ENCODE results near the gene BRICD5.
"Not testable (repeated sequence)": the region's sequence is repeated elsewhere in the genome, so short reads cannot be mapped to it uniquely, and the experiment has no call there.

BRICD5 gene

DNA sequence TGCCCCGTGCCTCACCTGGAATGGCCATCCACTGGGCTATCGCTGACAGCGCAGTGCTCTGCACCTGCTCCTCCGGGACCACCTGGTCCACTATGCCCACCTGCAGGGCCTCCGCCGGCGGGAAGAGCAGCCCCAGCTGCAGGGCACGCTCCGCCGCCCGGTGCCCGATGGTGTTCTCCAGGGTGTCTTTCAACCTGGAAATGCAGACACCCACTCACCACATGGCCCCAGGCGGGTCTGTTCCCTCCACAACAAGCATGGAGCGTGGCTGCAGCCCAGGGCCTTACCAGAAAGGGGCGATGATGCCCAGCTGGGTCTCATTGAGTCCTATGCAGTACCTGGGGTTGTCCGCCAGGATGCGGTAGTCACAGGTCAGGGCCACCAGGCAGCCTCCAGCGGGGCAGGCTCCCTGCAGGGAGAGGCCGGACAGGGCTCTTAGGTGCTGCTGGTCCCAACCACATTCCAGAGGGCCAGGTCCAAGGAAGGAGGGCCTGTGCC is 32.4 kb upstream of the BRICD5 start:
- TF ChIP-seq, protein P1, sequence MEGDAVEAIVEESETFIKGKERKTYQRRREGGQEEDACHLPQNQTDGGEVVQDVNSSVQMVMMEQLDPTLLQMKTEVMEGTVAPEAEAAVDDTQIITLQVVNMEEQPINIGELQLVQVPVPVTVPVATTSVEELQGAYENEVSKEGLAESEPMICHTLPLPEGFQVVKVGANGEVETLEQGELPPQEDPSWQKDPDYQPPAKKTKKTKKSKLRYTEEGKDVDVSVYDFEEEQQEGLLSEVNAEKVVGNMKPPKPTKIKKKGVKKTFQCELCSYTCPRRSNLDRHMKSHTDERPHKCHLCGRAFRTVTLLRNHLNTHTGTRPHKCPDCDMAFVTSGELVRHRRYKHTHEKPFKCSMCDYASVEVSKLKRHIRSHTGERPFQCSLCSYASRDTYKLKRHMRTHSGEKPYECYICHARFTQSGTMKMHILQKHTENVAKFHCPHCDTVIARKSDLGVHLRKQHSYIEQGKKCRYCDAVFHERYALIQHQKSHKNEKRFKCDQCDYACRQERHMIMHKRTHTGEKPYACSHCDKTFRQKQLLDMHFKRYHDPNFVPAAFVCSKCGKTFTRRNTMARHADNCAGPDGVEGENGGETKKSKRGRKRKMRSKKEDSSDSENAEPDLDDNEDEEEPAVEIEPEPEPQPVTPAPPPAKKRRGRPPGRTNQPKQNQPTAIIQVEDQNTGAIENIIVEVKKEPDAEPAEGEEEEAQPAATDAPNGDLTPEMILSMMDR (IDR thresholded peaks at IDR 0.05; ENCODE audit: low read depth, low read length) = no peak
- no peak for DNase-seq (ENCODE audit: low read depth, low spot score)
- in situ Hi-C loops (cut with HindIII; ENCODE audit: low sequenced_read_pairs) = no loop called here
- H3K4me3 ChIP-seq (ENCODE audit: low read depth, low read length) = no peak overlapping the region

DNA sequence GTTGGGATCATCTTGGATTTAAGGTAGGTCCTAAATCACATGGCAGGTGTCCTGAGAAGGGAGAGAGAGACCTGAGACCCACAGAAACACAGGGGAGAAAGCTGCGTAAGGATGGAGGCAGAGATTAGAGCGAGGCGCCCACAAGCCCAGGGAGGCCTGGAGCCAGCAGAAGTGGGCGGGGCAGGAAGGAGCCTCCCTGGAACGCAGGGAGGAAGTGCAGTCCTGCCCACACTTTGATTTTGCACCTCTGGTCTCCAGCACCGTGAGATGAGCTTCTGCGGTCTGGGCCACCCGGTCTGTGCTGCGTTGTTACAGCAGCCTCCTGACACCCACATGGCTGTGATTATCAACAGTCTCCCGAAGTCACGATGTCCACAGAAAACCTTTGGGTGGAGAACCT is 31.9 kb upstream of the BRICD5 start:
- in situ Hi-C loops (cut with HindIII; ENCODE audit: low sequenced_read_pairs) = no loop called here
- no peak overlapping the region for H3K4me3 ChIP-seq (ENCODE audit: low read depth, low read length)
- TF ChIP-seq, protein P1 (IDR thresholded peaks at IDR 0.05; ENCODE audit: low read depth, low read length) = no peak
- no peak for DNase-seq (ENCODE audit: low read depth, low spot score)

DNA sequence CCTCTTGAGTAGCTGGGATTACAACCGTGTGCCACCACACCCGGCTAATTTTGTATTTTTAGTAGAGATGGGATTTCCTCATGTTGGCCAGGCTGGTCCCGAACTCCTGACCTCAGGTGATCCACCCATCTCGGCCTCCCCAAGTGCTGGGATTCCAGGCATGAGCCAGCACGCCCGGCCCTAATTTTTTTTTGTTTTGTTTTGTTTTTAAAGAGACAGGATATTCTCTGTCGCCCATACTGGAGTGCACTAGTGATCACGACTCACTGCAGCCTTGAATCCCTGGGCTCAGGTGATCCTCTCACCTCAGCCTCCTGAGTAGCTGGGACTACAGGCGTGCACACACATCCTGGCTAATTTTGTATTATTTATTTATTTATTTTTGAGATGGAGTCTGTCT is 29.7 kb upstream of the BRICD5 start:
- in situ Hi-C loops (cut with HindIII; ENCODE audit: low sequenced_read_pairs); H3K4me3 ChIP-seq (ENCODE audit: low read depth, low read length); DNase-seq (ENCODE audit: low read depth, low spot score): not testable (repeated sequence)

DNA sequence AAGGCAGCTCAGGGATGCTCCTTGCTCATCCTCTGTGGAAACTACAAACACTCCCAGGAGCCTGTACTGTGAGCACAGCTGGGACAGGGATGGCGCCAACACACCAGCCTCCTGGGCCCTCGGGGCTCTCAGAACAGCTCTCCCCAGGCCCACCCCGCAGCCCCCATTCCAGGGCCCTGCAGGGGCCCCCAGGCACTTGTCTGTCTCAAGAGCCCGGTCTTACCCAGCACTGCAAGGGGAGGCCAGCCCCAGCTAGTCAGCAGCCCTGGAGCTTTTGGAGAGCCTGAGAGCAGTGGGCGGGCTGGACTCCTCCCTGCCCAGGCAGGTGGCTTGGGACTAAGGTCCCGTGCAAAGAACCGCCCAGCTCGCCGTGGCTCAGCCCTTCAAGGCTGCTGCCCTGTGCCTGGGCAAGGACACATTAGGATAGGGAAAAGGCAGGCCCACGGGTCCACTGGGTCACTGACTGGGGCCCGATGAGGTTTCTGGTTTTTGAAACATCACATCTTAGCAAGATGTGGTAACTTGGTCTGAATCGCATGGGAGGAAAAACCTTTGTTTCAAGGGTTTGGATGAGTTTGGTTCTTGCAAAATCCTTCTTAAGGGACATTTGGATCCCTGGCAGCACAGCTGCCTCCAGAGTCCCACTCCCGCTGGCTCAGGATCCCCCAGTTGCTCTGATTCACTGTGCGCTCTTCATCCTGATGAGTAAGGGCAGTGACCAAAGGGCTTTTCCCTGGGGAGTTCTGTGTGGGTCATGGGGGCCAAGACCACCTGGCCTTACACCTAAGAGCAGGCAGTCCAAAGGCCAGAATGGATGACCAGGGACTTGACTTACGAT is 28.4 kb upstream of the BRICD5 start:
- in situ Hi-C loops (cut with HindIII; ENCODE audit: low sequenced_read_pairs) = no loop called here
- no peak overlapping the region for H3K4me3 ChIP-seq (ENCODE audit: low read depth, low read length)
- TF ChIP-seq, protein P1 (IDR thresholded peaks at IDR 0.05; ENCODE audit: low read depth, low read length) = no peak

DNA sequence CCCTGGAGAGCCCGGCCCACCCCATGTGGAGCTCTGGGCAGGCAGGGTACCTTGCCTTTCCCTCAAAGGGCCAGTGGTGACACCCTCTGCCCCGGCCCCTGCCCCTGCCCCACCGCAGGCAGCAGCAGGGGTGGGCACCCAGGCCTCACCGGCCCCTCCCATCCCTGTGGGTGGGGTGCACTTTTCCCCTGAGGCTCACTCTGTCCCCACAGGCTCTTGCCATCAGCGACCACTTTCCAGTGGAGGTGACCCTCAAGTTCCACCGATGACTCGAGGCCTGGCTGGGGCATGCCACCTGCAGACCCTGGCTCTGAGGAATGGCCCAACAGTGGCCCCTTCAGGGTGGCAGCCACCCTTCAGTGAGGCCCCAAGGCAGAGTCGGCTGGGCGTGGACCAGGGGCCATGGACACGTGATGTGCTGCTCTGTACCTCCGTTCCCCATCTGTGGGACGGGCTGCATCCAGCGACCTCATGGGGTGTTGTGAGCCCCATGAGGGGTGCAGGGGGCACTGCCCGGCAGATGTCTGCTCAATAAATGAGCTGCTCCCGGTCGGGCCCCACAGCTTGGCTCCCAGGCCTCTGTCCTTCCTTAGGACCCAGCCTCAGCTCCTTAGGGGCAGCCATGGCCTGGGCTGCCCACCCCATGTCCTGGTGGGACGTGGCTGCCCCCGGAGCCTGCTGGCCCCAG is 27.6 kb upstream of the BRICD5 start:
- in situ Hi-C loops (cut with HindIII; ENCODE audit: low sequenced_read_pairs) = no loop called here
- TF ChIP-seq, protein P1 (IDR thresholded peaks at IDR 0.05; ENCODE audit: low read depth, low read length) = no peak
- no peak for DNase-seq (ENCODE audit: low read depth, low spot score)
- no peak overlapping the region for H3K4me3 ChIP-seq (ENCODE audit: low read depth, low read length)

More for the DNA sequence above, 28.4 kb upstream of the BRICD5 start:
- DNase-seq (ENCODE audit: low read depth, low spot score) = no peak

DNA sequence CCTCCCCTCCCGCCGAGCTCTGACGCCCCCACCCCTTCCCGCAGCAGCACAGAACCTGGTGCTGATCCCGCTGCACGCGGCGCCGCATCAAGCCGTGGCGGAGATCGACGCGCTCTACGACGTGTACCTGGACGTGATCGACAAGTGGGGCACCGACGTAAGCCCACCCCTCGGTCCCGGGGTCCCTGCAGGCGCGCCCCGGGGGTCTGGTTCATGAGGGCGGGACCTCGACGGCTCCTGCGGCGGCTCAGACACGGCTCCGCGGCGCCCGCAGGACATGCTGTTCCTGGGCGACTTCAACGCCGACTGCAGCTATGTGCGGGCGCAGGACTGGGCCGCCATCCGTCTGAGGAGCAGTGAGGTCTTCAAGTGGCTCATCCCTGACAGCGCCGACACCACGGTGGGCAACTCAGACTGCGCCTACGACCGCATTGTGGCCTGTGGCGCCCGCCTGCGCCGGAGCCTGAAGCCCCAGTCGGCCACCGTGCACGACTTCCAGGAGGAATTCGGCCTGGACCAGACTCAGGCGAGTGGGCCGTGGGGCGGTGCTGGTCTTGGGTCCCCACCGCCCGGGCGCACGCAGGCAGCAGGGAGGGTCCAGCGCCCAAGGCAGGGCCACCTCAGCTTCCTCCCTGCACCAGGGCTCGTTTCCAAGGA is 27.0 kb upstream of the BRICD5 start:
- TF ChIP-seq, protein P1 (IDR thresholded peaks at IDR 0.05; ENCODE audit: low read depth, low read length) = no peak
- in situ Hi-C loops (cut with HindIII; ENCODE audit: low sequenced_read_pairs) = no loop called here
- H3K4me3 ChIP-seq (ENCODE audit: low read depth, low read length) = no peak overlapping the region
- DNase-seq (ENCODE audit: low read depth, low spot score) = no peak

All from astrocyte of the spinal cord (primary cell).